ENCODE measurements around the gene SHC1.

The SHC1 gene

GRCh38 chr1:154925335-154926170, 45.0 kb downstream of the SHC1 start:
- TF ChIP-seq POLR2A (IDR thresholded peaks at IDR 0.05; ENCODE audit: low read length), result no peak
- no peak for TF ChIP-seq GATA1 (IDR thresholded peaks at IDR 0.05; ENCODE audit: low read depth, low read length)
- no peak for DNase-seq

- no peak for DNase-seq
- no peak for TF ChIP-seq GATA1 (IDR thresholded peaks at IDR 0.05; ENCODE audit: low read depth, low read length)
- no peak for TF ChIP-seq POLR2A (IDR thresholded peaks at IDR 0.05; ENCODE audit: low read length)
Measured at GRCh38 chr1:154923695-154924094, 46.9 kb downstream of the SHC1 start.

- no peak for DNase-seq
- TF ChIP-seq GATA1 (IDR thresholded peaks at IDR 0.05; ENCODE audit: low read depth, low read length) (no peak), POLR2A (IDR thresholded peaks at IDR 0.05; ENCODE audit: low read length) (no peak)
Measured at GRCh38 chr1:154913273-154913672, 57.3 kb downstream of the SHC1 start.

GRCh38 chr1:154912755-154913154, 57.8 kb downstream of the SHC1 start:
- DNase-seq, result no peak
- no peak for TF ChIP-seq GATA1 (IDR thresholded peaks at IDR 0.05; ENCODE audit: low read depth, low read length)

Measured in erythroblast (primary cell).